Measurements from ENCODE around the gene COTL1.

DNA sequence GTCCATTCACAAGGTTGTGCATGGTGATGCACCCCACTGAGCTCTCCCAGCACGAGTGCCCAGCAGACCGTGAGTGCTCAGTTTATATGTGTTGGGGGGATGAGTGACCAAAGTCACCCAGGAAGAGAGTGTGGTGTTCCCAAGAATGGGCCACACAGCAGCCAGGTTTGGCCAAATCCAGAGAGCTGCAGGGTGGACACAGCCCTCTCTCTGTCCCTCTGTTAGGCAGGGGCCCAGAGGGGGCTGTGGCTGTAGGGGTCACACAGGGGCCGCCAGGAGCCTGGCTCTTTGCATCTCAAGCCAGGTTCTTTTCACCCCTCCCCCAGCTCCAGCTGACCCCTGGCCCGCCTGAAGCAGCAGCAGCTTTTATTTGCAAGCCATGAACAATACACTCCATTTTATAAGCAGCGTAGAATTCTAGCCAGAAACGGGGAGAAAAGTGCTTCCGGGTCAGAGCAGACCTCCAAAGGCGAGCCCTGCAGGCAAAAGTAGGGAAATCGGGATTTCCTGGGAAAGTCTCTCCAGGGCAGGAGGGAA is 13.3 kb downstream of the COTL1 start:
- no peak for TF ChIP-seq EZH2 (optimal IDR thresholded peaks at IDR 0.05; ENCODE audit: low read depth, low read length)
- TF ChIP-seq, protein P1, sequence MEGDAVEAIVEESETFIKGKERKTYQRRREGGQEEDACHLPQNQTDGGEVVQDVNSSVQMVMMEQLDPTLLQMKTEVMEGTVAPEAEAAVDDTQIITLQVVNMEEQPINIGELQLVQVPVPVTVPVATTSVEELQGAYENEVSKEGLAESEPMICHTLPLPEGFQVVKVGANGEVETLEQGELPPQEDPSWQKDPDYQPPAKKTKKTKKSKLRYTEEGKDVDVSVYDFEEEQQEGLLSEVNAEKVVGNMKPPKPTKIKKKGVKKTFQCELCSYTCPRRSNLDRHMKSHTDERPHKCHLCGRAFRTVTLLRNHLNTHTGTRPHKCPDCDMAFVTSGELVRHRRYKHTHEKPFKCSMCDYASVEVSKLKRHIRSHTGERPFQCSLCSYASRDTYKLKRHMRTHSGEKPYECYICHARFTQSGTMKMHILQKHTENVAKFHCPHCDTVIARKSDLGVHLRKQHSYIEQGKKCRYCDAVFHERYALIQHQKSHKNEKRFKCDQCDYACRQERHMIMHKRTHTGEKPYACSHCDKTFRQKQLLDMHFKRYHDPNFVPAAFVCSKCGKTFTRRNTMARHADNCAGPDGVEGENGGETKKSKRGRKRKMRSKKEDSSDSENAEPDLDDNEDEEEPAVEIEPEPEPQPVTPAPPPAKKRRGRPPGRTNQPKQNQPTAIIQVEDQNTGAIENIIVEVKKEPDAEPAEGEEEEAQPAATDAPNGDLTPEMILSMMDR (IDR thresholded peaks at IDR 0.05; ENCODE audit: low read length) = no peak
